HEK293 (cell line): ENCODE measurements around the gene FERMT3.

Experiments used
- FEZF1 ChIP-seq: fragments of 450-650 bp; formaldehyde crosslinking; IDR thresholded peaks from 2 replicates; pipeline ENCODE4 v1.5.1; 2016; ENCODE audit warnings: missing biosample characterization, missing genetic modification characterization
- INSM2 ChIP-seq: fragments of 450-650 bp; formaldehyde crosslinking; IDR thresholded peaks from 2 replicates; pipeline ENCODE4 v1.5.1; 2016; ENCODE audit warnings: missing biosample characterization, missing genetic modification characterization
- PBX3 ChIP-seq: sonication (generic); formaldehyde crosslinking; IDR thresholded peaks from 2 replicates; pipeline ENCODE4 v1.8.1; 2022; ENCODE audit warnings: mild to moderate bottlenecking, moderate library complexity, missing genetic modification reagents
- SCRT1 ChIP-seq: fragments of 450-650 bp; formaldehyde crosslinking; IDR thresholded peaks from 2 replicates; pipeline ENCODE4 v1.5.1; 2016; ENCODE audit warnings: missing biosample characterization, missing genetic modification characterization, borderline replicate concordance
- SP3 ChIP-seq: fragments of 450-650 bp; formaldehyde crosslinking; IDR thresholded peaks from 2 replicates; pipeline ENCODE4 v1.5.1; 2016; ENCODE audit warnings: missing biosample characterization, missing genetic modification characterization
- TRIM28 ChIP-seq: IDR thresholded peaks from 2 replicates; pipeline ENCODE4 v1.6.1; 2011; ENCODE audit warnings: low read length, control low read depth, borderline replicate concordance
- ZBTB20 ChIP-seq: fragments of 450-650 bp; formaldehyde crosslinking; IDR thresholded peaks from 2 replicates; pipeline ENCODE4 v1.5.1; 2016; ENCODE audit warnings: missing biosample characterization, missing genetic modification characterization
- ZBTB8A ChIP-seq: fragments of 450-650 bp; formaldehyde crosslinking; IDR thresholded peaks from 2 replicates; pipeline ENCODE4 v1.5.1; 2016; ENCODE audit warnings: missing biosample characterization, missing genetic modification characterization
- ZFP37 ChIP-seq: fragments of 450-650 bp; formaldehyde crosslinking; IDR thresholded peaks from 2 replicates; pipeline ENCODE4 v1.5.1; 2016; ENCODE audit warnings: missing biosample characterization, missing genetic modification characterization
- ZFP69B ChIP-seq: fragments of 450-650 bp; formaldehyde crosslinking; IDR thresholded peaks from 2 replicates; pipeline ENCODE4 v1.5.1; 2016; ENCODE audit warnings: missing biosample characterization, missing genetic modification characterization
- ZNF211 ChIP-seq: fragments of 450-650 bp; formaldehyde crosslinking; IDR thresholded peaks from 2 replicates; pipeline ENCODE4 v1.5.1; 2016; ENCODE audit warnings: low read depth, missing biosample characterization, missing genetic modification characterization
- ZNF324 ChIP-seq: fragments of 450-650 bp; formaldehyde crosslinking; IDR thresholded peaks from 2 replicates; pipeline ENCODE4 v1.5.1; 2016; ENCODE audit warnings: missing biosample characterization, missing genetic modification characterization
- ZNF416 ChIP-seq: fragments of 450-650 bp; formaldehyde crosslinking; IDR thresholded peaks from 2 replicates; pipeline ENCODE4 v1.5.1; 2016; ENCODE audit warnings: missing biosample characterization, missing genetic modification characterization
- ZNF518A ChIP-seq: fragments of 450-650 bp; formaldehyde crosslinking; conservative IDR thresholded peaks from 2 replicates; pipeline ENCODE4 v1.5.1; 2016; ENCODE audit warnings: low read depth, missing biosample characterization, missing genetic modification characterization
- ZNF571 ChIP-seq: fragments of 450-650 bp; formaldehyde crosslinking; IDR thresholded peaks from 2 replicates; pipeline ENCODE4 v1.5.0; 2017; ENCODE audit warnings: missing biosample characterization, missing genetic modification characterization
- ZNF610 ChIP-seq: fragments of 450-650 bp; formaldehyde crosslinking; IDR thresholded peaks from 2 replicates; pipeline ENCODE4 v1.5.1; 2016; ENCODE audit warnings: missing biosample characterization, missing genetic modification characterization, borderline replicate concordance
- ZNF629 ChIP-seq: fragments of 450-650 bp; formaldehyde crosslinking; IDR thresholded peaks from 2 replicates; pipeline ENCODE4 v1.5.1; 2017; ENCODE audit warnings: missing biosample characterization, missing genetic modification characterization
- ZNF639 ChIP-seq: fragments of 450-650 bp; formaldehyde crosslinking; IDR thresholded peaks from 2 replicates; pipeline ENCODE4 v1.5.1; 2016; ENCODE audit warnings: missing biosample characterization, missing genetic modification characterization
- ZNF677 ChIP-seq: fragments of 450-650 bp; IDR thresholded peaks from 2 replicates; pipeline ENCODE4 v1.5.0; 2018; ENCODE audit warnings: missing biosample characterization, mild to moderate bottlenecking, missing genetic modification characterization, moderate library complexity
- ZNF747 ChIP-seq: fragments of 450-650 bp; formaldehyde crosslinking; IDR thresholded peaks from 2 replicates; pipeline ENCODE4 v1.5.1; 2016; ENCODE audit warnings: missing biosample characterization, missing genetic modification characterization
- ZNF776 ChIP-seq: fragments of 450-650 bp; formaldehyde crosslinking; IDR thresholded peaks from 2 replicates; pipeline ENCODE4 v1.5.0; 2017; ENCODE audit warnings: missing biosample characterization, missing genetic modification characterization, borderline replicate concordance
- ZSCAN30 ChIP-seq: fragments of 450-650 bp; IDR thresholded peaks from 2 replicates; pipeline ENCODE4 v1.5.1; 2018; ENCODE audit warnings: missing biosample characterization, mild to moderate bottlenecking, missing genetic modification characterization, moderate library complexity
- TF ChIP-seq, protein P1 (sequence below): fragments of 450-650 bp; formaldehyde crosslinking; IDR thresholded peaks from 2 replicates; pipeline ENCODE4 v1.5.1; 2016; ENCODE audit warnings: missing biosample characterization, missing genetic modification characterization
- TF ChIP-seq, protein P2 (sequence below): fragments of 450-650 bp; formaldehyde crosslinking; IDR thresholded peaks from 2 replicates; pipeline ENCODE4; 2016; ENCODE audit warnings: missing biosample characterization, missing genetic modification characterization
- TF ChIP-seq, protein P3 (sequence below): fragments of 450-650 bp; formaldehyde crosslinking; IDR thresholded peaks from 2 replicates; pipeline ENCODE4 v1.5.1; 2016; ENCODE audit warnings: missing biosample characterization, missing genetic modification characterization

The FERMT3 gene

DNA sequence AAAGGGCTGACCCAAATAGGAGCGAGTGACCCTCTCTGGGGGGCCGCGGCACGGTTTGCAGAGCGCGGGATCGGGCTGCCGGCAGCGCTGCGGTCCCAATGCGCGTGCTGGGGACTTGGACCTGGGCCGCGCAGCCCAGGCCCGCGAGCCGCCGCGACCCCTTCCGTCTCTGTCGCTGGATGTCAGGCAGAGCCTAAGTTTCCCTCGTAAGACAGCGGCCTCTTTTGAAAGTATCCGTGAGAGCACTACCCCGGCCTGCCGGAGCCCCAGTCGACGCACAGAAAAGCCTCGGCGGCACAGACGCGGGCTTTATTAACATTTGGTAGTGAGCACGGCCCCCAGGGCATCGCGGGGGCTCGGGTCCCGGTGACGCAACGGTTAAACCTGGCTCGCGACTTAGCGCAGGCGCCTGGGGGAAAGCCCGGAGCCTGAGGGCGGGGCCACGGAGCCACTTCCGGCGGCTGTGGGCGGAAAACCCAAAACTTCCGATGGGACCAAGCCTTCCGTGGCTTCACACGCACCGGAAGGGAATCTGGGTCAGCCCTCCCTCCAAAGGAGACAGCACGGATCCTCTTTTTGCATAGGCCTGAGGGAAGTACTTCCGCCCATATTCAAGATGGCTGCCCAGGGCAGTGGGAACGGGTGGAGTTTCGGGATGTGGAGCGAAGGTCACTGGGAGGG, 63.2 kb downstream of the FERMT3 start (continued):
- TF ChIP-seq ZFP37 (tag by site-specific recombination) (no peak), FEZF1 (tag by site-specific recombination) (no peak), ZNF629 (peak; percentile 85), ZNF518A (peak; percentile 98), SP3 (peak; percentile 100), SCRT1 (tag by site-specific recombination) (no peak), ZNF211 (no peak), ZNF639 (tag by site-specific recombination) (peak; percentile 45; the same call in 1 of the 2 replicates), ZSCAN30 (tag by site-specific recombination) (peak; percentile 73), ZNF677 (tag by site-specific recombination) (no peak), INSM2 (tag by site-specific recombination) (no peak), ZBTB20 (tag by site-specific recombination) (no peak), TRIM28 (no peak), ZBTB8A (peak; percentile 51; the same call in 1 of the 2 replicates), ZNF610 (tag by site-specific recombination) (no peak), ZNF776 (tag by site-specific recombination) (no peak), ZNF747 (tag by site-specific recombination) (no peak), ZNF416 (no peak), PBX3 (CRISPR knock-in tag) (0 out of 2 replicates have a peak, but pooled peaks have one; percentile 34), ZNF571 (tag by site-specific recombination) (no peak), ZFP69B (tag by site-specific recombination) (no peak), ZNF324 (tag by site-specific recombination) (0 out of 2 replicates have a peak, but pooled peaks have one; percentile 27)
- TF ChIP-seq, protein P1, sequence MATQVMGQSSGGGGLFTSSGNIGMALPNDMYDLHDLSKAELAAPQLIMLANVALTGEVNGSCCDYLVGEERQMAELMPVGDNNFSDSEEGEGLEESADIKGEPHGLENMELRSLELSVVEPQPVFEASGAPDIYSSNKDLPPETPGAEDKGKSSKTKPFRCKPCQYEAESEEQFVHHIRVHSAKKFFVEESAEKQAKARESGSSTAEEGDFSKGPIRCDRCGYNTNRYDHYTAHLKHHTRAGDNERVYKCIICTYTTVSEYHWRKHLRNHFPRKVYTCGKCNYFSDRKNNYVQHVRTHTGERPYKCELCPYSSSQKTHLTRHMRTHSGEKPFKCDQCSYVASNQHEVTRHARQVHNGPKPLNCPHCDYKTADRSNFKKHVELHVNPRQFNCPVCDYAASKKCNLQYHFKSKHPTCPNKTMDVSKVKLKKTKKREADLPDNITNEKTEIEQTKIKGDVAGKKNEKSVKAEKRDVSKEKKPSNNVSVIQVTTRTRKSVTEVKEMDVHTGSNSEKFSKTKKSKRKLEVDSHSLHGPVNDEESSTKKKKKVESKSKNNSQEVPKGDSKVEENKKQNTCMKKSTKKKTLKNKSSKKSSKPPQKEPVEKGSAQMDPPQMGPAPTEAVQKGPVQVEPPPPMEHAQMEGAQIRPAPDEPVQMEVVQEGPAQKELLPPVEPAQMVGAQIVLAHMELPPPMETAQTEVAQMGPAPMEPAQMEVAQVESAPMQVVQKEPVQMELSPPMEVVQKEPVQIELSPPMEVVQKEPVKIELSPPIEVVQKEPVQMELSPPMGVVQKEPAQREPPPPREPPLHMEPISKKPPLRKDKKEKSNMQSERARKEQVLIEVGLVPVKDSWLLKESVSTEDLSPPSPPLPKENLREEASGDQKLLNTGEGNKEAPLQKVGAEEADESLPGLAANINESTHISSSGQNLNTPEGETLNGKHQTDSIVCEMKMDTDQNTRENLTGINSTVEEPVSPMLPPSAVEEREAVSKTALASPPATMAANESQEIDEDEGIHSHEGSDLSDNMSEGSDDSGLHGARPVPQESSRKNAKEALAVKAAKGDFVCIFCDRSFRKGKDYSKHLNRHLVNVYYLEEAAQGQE (tag by site-specific recombination), result no peak; the same call in 1 of the 2 replicates
- TF ChIP-seq, protein P2, sequence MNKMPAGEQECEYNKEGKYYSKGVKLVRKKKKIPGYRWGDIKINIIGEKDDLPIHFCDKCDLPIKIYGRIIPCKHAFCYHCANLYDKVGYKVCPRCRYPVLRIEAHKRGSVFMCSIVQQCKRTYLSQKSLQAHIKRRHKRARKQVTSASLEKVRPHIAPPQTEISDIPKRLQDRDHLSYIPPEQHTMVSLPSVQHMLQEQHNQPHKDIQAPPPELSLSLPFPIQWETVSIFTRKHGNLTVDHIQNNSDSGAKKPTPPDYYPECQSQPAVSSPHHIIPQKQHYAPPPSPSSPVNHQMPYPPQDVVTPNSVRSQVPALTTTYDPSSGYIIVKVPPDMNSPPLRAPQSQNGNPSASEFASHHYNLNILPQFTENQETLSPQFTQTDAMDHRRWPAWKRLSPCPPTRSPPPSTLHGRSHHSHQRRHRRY, result no peak
- TF ChIP-seq, protein P3, sequence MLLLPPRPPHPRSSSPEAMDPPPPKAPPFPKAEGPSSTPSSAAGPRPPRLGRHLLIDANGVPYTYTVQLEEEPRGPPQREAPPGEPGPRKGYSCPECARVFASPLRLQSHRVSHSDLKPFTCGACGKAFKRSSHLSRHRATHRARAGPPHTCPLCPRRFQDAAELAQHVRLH (tag by site-specific recombination), result peak; percentile 97
